GM12874 (cell line): ENCODE results near the gene CDKAL1.

Experiments
- CTCF ChIP-seq: IDR thresholded peaks from 2 replicates; pipeline ENCODE4 v1.5.1; 2011; ENCODE audit warnings: low read depth, mild to moderate bottlenecking, control low read depth, low read length, moderate library complexity; ENCODE audit not compliant: insufficient read depth

CDKAL1 gene

GRCh38 chr6:20812776-20813175 is 278.5 kb downstream of the CDKAL1 start:
- TF ChIP-seq CTCF = no peak

GRCh38 chr6:20814494-20814893 is 280.2 kb downstream of the CDKAL1 start:
- no peak for TF ChIP-seq CTCF

- no peak for TF ChIP-seq CTCF
These were observed 281.9 kb downstream of the CDKAL1 start for GRCh38 chr6:20816126-20816525.

GRCh38 chr6:20817806-20818320 is 283.6 kb downstream of the CDKAL1 start:
- TF ChIP-seq CTCF = no peak

GRCh38 chr6:20819774-20820400 is 285.6 kb downstream of the CDKAL1 start:
- no peak for TF ChIP-seq CTCF

GRCh38 chr6:20826378-20826777 is 292.1 kb downstream of the CDKAL1 start:
- no peak for TF ChIP-seq CTCF

- no peak for TF ChIP-seq CTCF
These were observed 293.5 kb downstream of the CDKAL1 start for GRCh38 chr6:20827798-20828197.
